GM19438 (cell line): Measurements from ENCODE around the gene BEND2.

Source experiments
- ATAC-seq: cut with Tn5 transposase; IDR thresholded peaks from one replicate; pipeline ENCODE4 v1.9.1; 2021; ENCODE audit warnings: low read depth; ENCODE audit not compliant: unreplicated experiment

The BEND2 gene

GRCh38 chrX:18146954-18147353 is 73.7 kb downstream of the BEND2 start:
- ATAC-seq = no peak

DNA sequence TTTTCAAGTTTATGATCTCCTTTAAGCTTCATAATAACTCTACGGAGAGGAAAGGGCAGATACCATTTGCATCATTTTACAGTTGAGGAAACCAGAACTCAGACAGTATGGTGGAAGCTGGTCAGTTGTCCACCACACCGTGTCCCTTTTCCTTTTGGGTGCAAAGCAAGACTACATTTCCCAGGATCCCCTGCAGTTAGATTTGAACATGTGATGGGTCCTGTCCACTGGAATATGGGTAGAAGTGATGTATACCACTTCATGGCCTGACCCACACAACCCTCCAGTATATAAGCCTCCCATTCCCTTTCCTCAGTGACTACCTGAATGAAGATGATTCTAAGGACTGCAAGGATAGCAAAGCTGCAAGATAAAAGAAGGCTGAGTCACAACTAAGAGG is 74.7 kb downstream of the BEND2 start:
- no peak for ATAC-seq

DNA sequence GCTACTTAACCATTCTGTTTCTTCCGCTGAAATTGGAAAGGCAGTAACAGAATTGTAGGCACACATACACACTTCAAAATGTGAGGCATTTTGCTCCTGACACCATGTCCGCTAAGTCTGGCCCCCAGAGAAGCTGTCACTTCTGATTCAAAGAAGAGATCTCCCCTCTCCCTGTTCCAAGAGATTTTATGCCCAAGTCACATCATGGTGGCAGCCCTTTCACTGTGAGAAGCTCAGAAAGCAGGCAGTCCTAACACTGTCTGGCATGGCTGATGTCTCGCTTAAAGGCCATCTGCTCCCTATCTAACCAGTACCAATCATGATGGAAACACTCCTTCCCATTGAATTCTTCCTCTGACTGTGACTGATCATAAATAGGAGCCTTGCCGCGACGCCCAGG is 83.9 kb downstream of the BEND2 start:
- ATAC-seq = no peak

- ATAC-seq = no peak
Observed at GRCh38 chrX:18133605-18134004, 87.1 kb downstream of the BEND2 start.

DNA sequence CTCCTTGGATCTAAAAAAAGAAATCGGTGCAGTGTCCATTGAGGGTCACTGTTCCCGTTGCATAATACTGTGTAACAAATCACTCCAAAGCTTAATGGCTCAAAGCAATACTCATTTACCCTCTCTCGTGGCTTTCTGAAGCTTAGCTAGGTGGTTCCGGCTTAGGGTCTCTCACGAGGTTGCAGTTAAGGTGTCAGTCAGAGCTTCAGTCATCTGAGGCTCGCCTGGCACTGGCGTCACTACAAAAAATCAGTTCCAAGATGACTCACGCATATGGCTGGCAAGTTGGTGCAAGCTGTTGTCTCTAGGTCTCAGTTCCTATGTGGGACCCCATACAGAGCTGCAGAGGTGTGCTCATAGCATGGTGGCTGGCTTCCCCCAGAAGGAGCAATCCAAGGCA is 91.0 kb downstream of the BEND2 start:
- ATAC-seq = no peak

GRCh38 chrX:18126971-18127370 is 93.7 kb downstream of the BEND2 start:
- ATAC-seq = no peak

GRCh38 chrX:18119856-18120255 is 100.8 kb downstream of the BEND2 start:
- no peak for ATAC-seq
